ENCODE data around the gene CNGA1.

DNA sequence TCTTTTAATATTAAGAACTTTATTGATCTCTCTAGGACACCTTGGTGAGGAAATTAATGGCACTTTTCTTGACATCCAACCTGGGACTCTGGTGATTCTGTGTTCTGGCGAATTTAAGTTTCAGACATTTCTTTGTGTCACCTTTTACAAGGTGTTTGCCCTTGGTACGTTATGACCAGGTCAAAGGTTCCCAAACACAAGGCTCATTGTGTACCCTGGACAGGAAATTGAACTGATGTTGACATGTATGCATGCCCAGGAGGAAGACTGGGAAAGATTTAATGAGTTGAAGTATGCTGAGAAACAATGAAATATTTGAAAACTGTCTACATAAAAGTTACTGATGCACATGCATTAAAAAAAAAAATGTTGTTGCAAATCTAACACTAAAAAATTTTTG, 22.2 kb upstream of the CNGA1 start:
- TF ChIP-seq, protein P1, sequence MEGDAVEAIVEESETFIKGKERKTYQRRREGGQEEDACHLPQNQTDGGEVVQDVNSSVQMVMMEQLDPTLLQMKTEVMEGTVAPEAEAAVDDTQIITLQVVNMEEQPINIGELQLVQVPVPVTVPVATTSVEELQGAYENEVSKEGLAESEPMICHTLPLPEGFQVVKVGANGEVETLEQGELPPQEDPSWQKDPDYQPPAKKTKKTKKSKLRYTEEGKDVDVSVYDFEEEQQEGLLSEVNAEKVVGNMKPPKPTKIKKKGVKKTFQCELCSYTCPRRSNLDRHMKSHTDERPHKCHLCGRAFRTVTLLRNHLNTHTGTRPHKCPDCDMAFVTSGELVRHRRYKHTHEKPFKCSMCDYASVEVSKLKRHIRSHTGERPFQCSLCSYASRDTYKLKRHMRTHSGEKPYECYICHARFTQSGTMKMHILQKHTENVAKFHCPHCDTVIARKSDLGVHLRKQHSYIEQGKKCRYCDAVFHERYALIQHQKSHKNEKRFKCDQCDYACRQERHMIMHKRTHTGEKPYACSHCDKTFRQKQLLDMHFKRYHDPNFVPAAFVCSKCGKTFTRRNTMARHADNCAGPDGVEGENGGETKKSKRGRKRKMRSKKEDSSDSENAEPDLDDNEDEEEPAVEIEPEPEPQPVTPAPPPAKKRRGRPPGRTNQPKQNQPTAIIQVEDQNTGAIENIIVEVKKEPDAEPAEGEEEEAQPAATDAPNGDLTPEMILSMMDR (IDR thresholded peaks at IDR 0.05): no peak
- TF ChIP-seq POLR2A (IDR thresholded peaks at IDR 0.05): no peak

Measured in uterus (tissue), 2 donors.